Karpas-422 (cell line): ENCODE measurements around the gene ORC1. TPM values are rescaled to one million over a fixed set of nuclear protein-coding genes. Genes with fewer than 3 reads are reported as not detected.

Experiments
- DNase-seq: peaks from one replicate; pipeline ENCODE4 v3.0.0-alpha.2; 2015
- H2AFZ ChIP-seq: fragments of 200-600 bp; sonication (generic); 2 replicates; pipeline ENCODE4 v1.6.1; 2014; ENCODE audit warnings: antibody characterized with exemption, low read length, mixed read lengths
- H3K27ac ChIP-seq: fragments of 200-600 bp; sonication (generic); 2 replicates; pipeline ENCODE4 v1.5.1; 2014; ENCODE audit warnings: mild to moderate bottlenecking, low read length, moderate library complexity
- H3K27me3 ChIP-seq: fragments of 200-600 bp; sonication (generic); 2 replicates; pipeline ENCODE4 v1.6.1; 2014; ENCODE audit warnings: low read length, mixed read lengths
- H3K36me3 ChIP-seq: fragments of 200-600 bp; sonication (generic); 2 replicates; pipeline ENCODE4 v1.6.1; 2014; ENCODE audit warnings: low read length, mixed read lengths; ENCODE audit not compliant: insufficient read depth
- H3K4me1 ChIP-seq: fragments of 200-600 bp; sonication (generic); 2 replicates; pipeline ENCODE4 v1.6.1; 2014; ENCODE audit warnings: mild to moderate bottlenecking, low read length, mixed read lengths
- H3K4me2 ChIP-seq: fragments of 200-600 bp; sonication (generic); 2 replicates; pipeline ENCODE4 v1.6.1; 2014; ENCODE audit warnings: low read length, low read depth, mild to moderate bottlenecking; ENCODE audit not compliant: poor library complexity, severe bottlenecking
- H3K4me3 ChIP-seq: fragments of 200-600 bp; sonication (generic); 2 replicates; pipeline ENCODE4 v1.5.1; 2014; ENCODE audit warnings: mild to moderate bottlenecking, antibody characterized with exemption, low read length, mixed read lengths
- H3K79me2 ChIP-seq: fragments of 200-600 bp; sonication (generic); 2 replicates; pipeline ENCODE4 v1.6.1; 2014; ENCODE audit warnings: mild to moderate bottlenecking, low read length, mixed read lengths
- H3K9ac ChIP-seq: fragments of 200-600 bp; sonication (generic); 2 replicates; pipeline ENCODE4 v1.6.0; 2014; ENCODE audit warnings: low read length
- H3K9me2 ChIP-seq: fragments of 200-600 bp; sonication (generic), shearing (Covaris generic); replicated peaks from 2 replicates; pipeline ENCODE4 v1.6.0; 2014; ENCODE audit warnings: mild to moderate bottlenecking, low read length, moderate library complexity; ENCODE audit not compliant: insufficient read depth
- H3K9me3 ChIP-seq: fragments of 300-700, 200-600 bp; sonication (generic); 2 replicates; pipeline ENCODE4 v1.6.1; 2014; ENCODE audit warnings: low read length, mixed read lengths
- H4K20me1 ChIP-seq: fragments of 200-600 bp; sonication (generic); 2 replicates; pipeline ENCODE4 v1.6.1; 2014; ENCODE audit warnings: mild to moderate bottlenecking, antibody characterized with exemption, low read length, low read depth; ENCODE audit not compliant: insufficient read depth
- total RNA-seq: library from RNA; depleted of rRNA; stranded (reverse); fragments of >200 nt; shearing (Covaris generic); gene quantifications from 2 replicates; pipeline ENCODE4 v1.2.3, GENCODE V29; 2014; ENCODE audit warnings: low replicate concordance

The ORC1 gene
- total RNA-seq, 1 experiment from 2014 or later, result 14.6 TPM

DNA sequence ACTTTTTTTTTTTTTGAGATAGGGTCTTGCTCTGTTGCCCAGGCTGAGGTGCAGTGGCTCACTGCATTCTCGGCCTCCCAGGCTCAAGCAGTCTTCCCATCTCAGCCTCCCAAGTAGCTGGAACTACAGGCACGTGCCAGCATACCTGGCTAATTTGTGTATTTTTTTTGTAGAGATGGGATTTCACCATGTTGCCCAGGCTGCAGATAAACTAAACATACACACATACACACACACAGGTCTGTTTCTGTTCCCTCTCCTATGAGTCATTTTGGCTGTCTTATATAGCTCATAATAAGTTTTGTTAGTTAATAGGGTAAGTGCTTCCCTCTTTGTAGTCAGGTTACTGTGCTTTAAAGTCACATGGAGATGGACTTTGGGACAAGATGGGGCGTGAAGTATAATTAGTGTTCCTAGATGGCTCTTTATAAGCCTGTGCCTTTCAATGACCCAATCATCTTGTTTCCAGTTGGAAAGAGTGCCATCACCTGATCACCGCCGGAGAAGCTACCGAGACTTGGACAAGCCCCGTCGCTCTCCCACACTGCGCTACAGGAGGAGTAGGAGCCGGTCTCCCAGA lies 9.3 kb upstream of the ORC1 start:
- peaks cover 8% of the 10 kb centered on the region; the same call in 1 of the 2 replicates for H3K79me2 ChIP-seq
- no peak overlapping the region for H3K9ac ChIP-seq
- H4K20me1 ChIP-seq, result no peaks in the 10 kb centered on the region
- H3K4me3 ChIP-seq, result no peak overlapping the region
- no peaks in the 10 kb centered on the region for H3K27me3 ChIP-seq
- H3K9me3 ChIP-seq, result no peaks in the 10 kb centered on the region
- no peak for DNase-seq
- no peaks in the 10 kb centered on the region for H3K4me1 ChIP-seq
- H3K4me2 ChIP-seq, result no peak overlapping the region
- no peaks in the 10 kb centered on the region for H3K9me2 ChIP-seq
- H3K36me3 ChIP-seq, result peaks cover 67% of the 10 kb centered on the region
- no peak overlapping the region for H2AFZ ChIP-seq
- no peak overlapping the region for H3K27ac ChIP-seq

DNA sequence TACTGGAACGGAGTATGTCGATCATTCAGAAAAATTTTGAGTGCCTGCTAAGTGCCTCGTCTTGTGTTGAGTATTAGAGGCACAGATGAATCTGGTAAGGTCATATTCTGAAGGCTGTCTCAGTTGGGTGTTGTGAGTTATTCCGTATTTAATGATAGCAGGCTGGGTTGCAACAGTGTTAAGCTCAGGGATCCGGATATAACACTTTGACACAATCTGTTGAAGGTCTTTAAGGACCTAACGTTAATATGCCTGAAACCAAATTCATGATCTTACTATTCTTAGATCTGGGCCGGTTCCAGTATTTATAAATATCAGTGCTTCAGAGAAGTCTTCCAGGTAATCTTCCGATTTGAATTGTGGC lies 734 bp upstream of the ORC1 start:
- peaks cover 27% of the 10 kb centered on the region for H3K4me1 ChIP-seq
- peak overlapping the region; percentile 75 for H3K4me2 ChIP-seq
- no peaks in the 10 kb centered on the region for H3K9me2 ChIP-seq
- DNase-seq, result no peak
- H3K27me3 ChIP-seq, result no peaks in the 10 kb centered on the region
- peak overlapping the region; percentile 83 for H3K4me3 ChIP-seq
- peak overlapping the region; percentile 79 for H3K27ac ChIP-seq
- H3K36me3 ChIP-seq, result peaks cover 44% of the 10 kb centered on the region
- H4K20me1 ChIP-seq, result no peaks in the 10 kb centered on the region
- H3K9ac ChIP-seq, result peak overlapping the region; percentile 88
- H3K79me2 ChIP-seq, result peaks cover 83% of the 10 kb centered on the region
- H3K9me3 ChIP-seq, result no peaks in the 10 kb centered on the region
- peak overlapping the region; percentile 79; the same call in 1 of the 2 replicates for H2AFZ ChIP-seq

DNA sequence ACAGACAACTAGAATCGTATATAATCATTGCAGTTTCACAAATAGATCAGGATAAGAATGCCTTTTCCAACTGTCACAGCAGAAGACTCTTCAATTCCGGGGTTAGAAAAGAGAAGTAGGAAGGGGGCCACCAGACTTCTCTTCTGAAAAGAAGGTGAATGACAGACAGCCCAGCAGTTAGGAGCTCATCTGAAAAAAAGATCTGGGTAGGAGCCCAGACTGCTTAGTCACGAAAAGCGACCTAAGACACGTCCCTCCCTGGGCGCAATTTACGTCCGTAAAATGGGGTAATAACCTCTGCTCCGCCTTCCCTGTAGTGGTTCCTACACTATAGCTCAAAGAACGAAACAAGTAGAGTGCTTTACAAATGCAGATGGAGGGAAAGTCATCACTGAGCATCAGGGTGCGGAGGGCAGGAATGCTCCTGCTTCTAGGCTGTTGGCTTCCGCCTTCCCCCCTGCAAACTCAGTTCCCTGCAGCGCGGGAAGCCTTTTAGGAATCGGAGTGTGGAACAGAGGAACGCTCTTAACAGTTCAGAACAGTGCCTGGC lies 582 bp downstream of the ORC1 start:
- no peaks in the 10 kb centered on the region for H3K9me3 ChIP-seq
- H3K4me3 ChIP-seq, result peak overlapping the region; percentile 83
- H3K4me2 ChIP-seq, result peak overlapping the region; percentile 75
- peaks cover 40% of the 10 kb centered on the region for H3K36me3 ChIP-seq
- no peaks in the 10 kb centered on the region for H3K9me2 ChIP-seq
- peak overlapping the region; percentile 54; the same call in 1 of the 2 replicates for H2AFZ ChIP-seq
- H3K27ac ChIP-seq, result peak overlapping the region; percentile 64
- H3K27me3 ChIP-seq, result no peaks in the 10 kb centered on the region
- H3K9ac ChIP-seq, result peak overlapping the region; percentile 88
- peak; percentile 89 for DNase-seq
- H3K4me1 ChIP-seq, result peaks cover 27% of the 10 kb centered on the region
- H4K20me1 ChIP-seq, result no peaks in the 10 kb centered on the region
- peaks cover 86% of the 10 kb centered on the region for H3K79me2 ChIP-seq

DNA sequence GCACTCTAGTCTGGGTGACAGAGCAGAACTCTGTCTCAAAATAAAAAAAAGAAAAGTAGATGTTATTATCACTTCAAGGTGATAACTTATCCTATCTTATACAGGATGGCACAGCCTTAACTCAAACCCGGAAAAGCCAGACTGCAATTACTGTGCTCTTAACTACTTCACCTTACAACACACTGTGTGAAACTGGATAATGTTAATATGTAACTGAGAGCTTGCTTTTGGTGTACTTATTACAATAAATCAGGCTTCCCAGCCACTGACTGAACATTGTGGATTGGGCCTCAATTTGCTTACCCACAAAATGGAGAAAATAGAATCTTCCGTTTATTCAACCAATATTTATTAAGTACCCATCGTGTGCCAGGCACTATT lies 1.4 kb downstream of the ORC1 start:
- no peaks in the 10 kb centered on the region for H4K20me1 ChIP-seq
- peaks cover 34% of the 10 kb centered on the region for H3K36me3 ChIP-seq
- H3K27ac ChIP-seq, result peak overlapping the region; percentile 64
- no peaks in the 10 kb centered on the region for H3K27me3 ChIP-seq
- DNase-seq, result no peak
- H3K9me2 ChIP-seq, result no peaks in the 10 kb centered on the region
- H3K4me2 ChIP-seq, result peak overlapping the region; percentile 75
- peak overlapping the region; percentile 88 for H3K9ac ChIP-seq
- H3K79me2 ChIP-seq, result peaks cover 80% of the 10 kb centered on the region
- H3K4me1 ChIP-seq, result peaks cover 27% of the 10 kb centered on the region
- peak overlapping the region; percentile 83 for H3K4me3 ChIP-seq
- no peaks in the 10 kb centered on the region for H3K9me3 ChIP-seq
- H2AFZ ChIP-seq, result no peak overlapping the region

GRCh38 chr1:52400131-52400530 lies 4.1 kb downstream of the ORC1 start:
- peaks cover 74% of the 10 kb centered on the region for H3K79me2 ChIP-seq
- no peaks in the 10 kb centered on the region for H3K27me3 ChIP-seq
- no peak overlapping the region for H3K4me3 ChIP-seq
- no peaks in the 10 kb centered on the region for H4K20me1 ChIP-seq
- H3K9me2 ChIP-seq, result no peaks in the 10 kb centered on the region
- no peak for DNase-seq
- no peak overlapping the region for H3K9ac ChIP-seq
- peaks cover 46% of the 10 kb centered on the region for H3K36me3 ChIP-seq
- H3K4me2 ChIP-seq, result no peak overlapping the region
- H3K4me1 ChIP-seq, result peaks cover 14% of the 10 kb centered on the region
- H2AFZ ChIP-seq, result no peak overlapping the region
- no peaks in the 10 kb centered on the region for H3K9me3 ChIP-seq
- H3K27ac ChIP-seq, result no peak overlapping the region

- no peak overlapping the region for H3K27ac ChIP-seq
- no peak overlapping the region for H3K4me3 ChIP-seq
- no peak overlapping the region for H3K4me2 ChIP-seq
- H3K9ac ChIP-seq, result no peak overlapping the region
- DNase-seq, result no peak
- no peaks in the 10 kb centered on the region for H3K9me2 ChIP-seq
- no peaks in the 10 kb centered on the region for H4K20me1 ChIP-seq
- peaks cover 51% of the 10 kb centered on the region for H3K36me3 ChIP-seq
- H3K9me3 ChIP-seq, result no peaks in the 10 kb centered on the region
- no peak overlapping the region for H2AFZ ChIP-seq
- peaks cover 73% of the 10 kb centered on the region for H3K79me2 ChIP-seq
- H3K27me3 ChIP-seq, result no peaks in the 10 kb centered on the region
- H3K4me1 ChIP-seq, result peaks cover 14% of the 10 kb centered on the region
Measured at GRCh38 chr1:52399629-52400028, 4.6 kb downstream of the ORC1 start.

DNA sequence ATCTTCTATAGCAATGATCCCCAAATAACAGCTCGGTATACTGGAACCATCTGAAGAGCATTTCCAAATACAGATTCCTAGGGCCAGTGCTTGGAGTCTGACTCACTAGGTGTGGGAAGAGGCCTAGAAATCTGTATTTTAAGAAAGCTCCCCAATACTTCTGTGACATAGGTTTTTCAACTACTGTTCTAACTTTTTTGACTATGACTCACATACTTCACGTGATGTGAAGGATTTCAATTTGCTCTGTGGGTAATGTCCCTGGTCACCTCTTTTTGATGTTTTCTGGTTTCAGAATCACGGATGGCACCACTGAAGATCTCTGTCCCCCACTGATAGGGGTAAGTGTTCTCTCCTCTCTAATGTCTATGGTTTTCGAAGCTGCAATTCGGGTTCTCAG lies 11.0 kb downstream of the ORC1 start:
- Histone ChIP-seq H2AFZ (no peak overlapping the region), H3K79me2 (peaks cover 41% of the 10 kb centered on the region), H3K36me3 (peaks cover 57% of the 10 kb centered on the region), H4K20me1 (no peaks in the 10 kb centered on the region), H3K9ac (no peak overlapping the region), H3K27me3 (no peaks in the 10 kb centered on the region), H3K4me1 (no peaks in the 10 kb centered on the region), H3K4me2 (no peak overlapping the region), H3K9me3 (no peaks in the 10 kb centered on the region), H3K9me2 (no peaks in the 10 kb centered on the region), H3K27ac (no peak overlapping the region), H3K4me3 (no peak overlapping the region)
- no peak for DNase-seq

GRCh38 chr1:52386458-52386857 lies 17.8 kb downstream of the ORC1 start:
- no peak for DNase-seq
- H3K27me3 ChIP-seq, result no peaks in the 10 kb centered on the region
- H3K9me2 ChIP-seq, result no peaks in the 10 kb centered on the region
- H3K9ac ChIP-seq, result no peak overlapping the region
- no peak overlapping the region for H3K4me3 ChIP-seq
- peaks cover 58% of the 10 kb centered on the region; the same call in 1 of the 2 replicates for H3K36me3 ChIP-seq
- H3K4me2 ChIP-seq, result no peak overlapping the region
- no peaks in the 10 kb centered on the region for H3K4me1 ChIP-seq
- H4K20me1 ChIP-seq, result no peaks in the 10 kb centered on the region
- H3K79me2 ChIP-seq, result peaks cover 10% of the 10 kb centered on the region
- no peaks in the 10 kb centered on the region for H3K9me3 ChIP-seq
- no peak overlapping the region for H2AFZ ChIP-seq
- H3K27ac ChIP-seq, result no peak overlapping the region
